GM12892 (cell line): ENCODE data around the gene RRBP1.

Source experiments
- POLR2A ChIP-seq: IDR thresholded peaks from 2 replicates; pipeline ENCODE4 v1.6.1; 2011; ENCODE audit warnings: low read depth, low read length, control low read depth
- POLR2AphosphoS5 ChIP-seq: IDR thresholded peaks from 2 replicates; pipeline ENCODE4 v1.6.1; 2011; ENCODE audit warnings: low read depth, low read length, control low read depth
- TAF1 ChIP-seq: IDR thresholded peaks from 2 replicates; pipeline ENCODE4 v1.6.1; 2011; ENCODE audit warnings: low read depth, mild to moderate bottlenecking, control low read depth, low read length, borderline replicate concordance

DNA sequence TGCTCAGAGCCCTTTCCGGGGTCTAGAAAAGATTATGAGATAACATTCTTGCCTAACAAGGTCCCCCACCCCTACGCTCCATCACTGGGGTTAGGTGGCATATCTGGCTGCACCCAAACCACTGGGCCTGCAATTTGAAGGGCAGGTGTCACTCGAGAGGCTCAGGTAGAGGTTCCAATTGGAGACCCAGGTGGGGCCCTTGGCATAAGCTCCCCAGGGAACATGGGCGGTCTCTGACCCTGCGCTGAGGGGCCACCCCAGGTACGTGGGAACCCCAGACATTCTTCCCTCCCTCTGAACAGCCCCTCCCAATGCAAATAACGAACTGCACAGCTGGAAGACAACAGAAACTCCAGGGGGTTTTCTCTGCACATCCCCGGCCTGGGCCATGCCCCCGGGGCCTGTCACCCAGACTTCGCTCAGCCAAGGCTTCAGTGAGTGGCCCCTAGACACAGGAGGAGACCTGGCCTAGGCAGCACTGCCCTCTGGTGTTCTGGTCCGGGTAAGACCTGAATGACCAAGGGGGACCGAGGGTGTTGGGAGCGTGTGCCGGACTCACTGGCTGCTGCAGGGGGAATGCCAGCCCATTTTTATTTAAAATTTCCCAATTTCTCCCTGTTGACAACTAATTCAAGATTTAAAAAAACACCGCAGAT, 64.7 kb downstream of the RRBP1 start:
- no peak for TF ChIP-seq TAF1
- TF ChIP-seq POLR2A, result no peak
- no peak for TF ChIP-seq POLR2AphosphoS5
